ENCODE results near the gene GPC6. TPM values are rescaled to one million over a fixed set of nuclear protein-coding genes. Genes with fewer than 3 reads are reported as not detected.

The GPC6 gene
- polyA plus RNA-seq, 1 donor (not counting 4 experiments of a cell fraction or from before 2014, with no cell fraction given), result 0.42 TPM

- DNase-seq (ENCODE audit: low read depth, low spot score), result no peak
- Histone ChIP-seq H3K79me2 (ENCODE audit: control insufficient read depth, insufficient read depth, low read length) (no peaks in the 10 kb centered on the region), H3K9me3 (ENCODE audit: control insufficient read depth, low read depth, low read length) (no peaks in the 10 kb centered on the region), H3K4me1 (ENCODE audit: control insufficient read depth, extremely low read depth, insufficient read depth, low read length) (no peaks in the 10 kb centered on the region), H3K9ac (ENCODE audit: control insufficient read depth, extremely low read depth, insufficient read depth, low read length) (no peak overlapping the region), H3K4me2 (ENCODE audit: control insufficient read depth, extremely low read depth, insufficient read depth, low read depth, low read length) (no peak overlapping the region), H3K36me3 (ENCODE audit: control insufficient read depth in 2 of 2, extremely low read depth in 1 of 2, insufficient read depth in 2 of 2, low read length in 2 of 2) (no peaks in the 10 kb centered on the region), H2AFZ (ENCODE audit: control insufficient read depth, low read length) (no peak overlapping the region), H3K27me3 (ENCODE audit: control insufficient read depth, extremely low read depth, insufficient read depth, low read length) (no peaks in the 10 kb centered on the region), H4K20me1 (ENCODE audit: control insufficient read depth, extremely low read depth, insufficient read depth, low read length) (no peaks in the 10 kb centered on the region), H3K27ac (ENCODE audit: control insufficient read depth, insufficient read depth, low read length) (no peak overlapping the region), H3K4me3 (ENCODE audit: control insufficient read depth in 2 of 3, extremely low read depth in 1 of 3, insufficient read depth in 2 of 3, low read depth in 1 of 3, low read length in 3 of 3) (no peak overlapping the region), H3K9me1 (ENCODE audit: control insufficient read depth, extremely low read depth, insufficient read depth, low read length) (no peaks in the 10 kb centered on the region)
- FAIRE-seq, result no peak
- TF ChIP-seq EZH2 (IDR thresholded peaks at IDR 0.05; ENCODE audit: low read length), result no peak
- TF ChIP-seq, protein P1, sequence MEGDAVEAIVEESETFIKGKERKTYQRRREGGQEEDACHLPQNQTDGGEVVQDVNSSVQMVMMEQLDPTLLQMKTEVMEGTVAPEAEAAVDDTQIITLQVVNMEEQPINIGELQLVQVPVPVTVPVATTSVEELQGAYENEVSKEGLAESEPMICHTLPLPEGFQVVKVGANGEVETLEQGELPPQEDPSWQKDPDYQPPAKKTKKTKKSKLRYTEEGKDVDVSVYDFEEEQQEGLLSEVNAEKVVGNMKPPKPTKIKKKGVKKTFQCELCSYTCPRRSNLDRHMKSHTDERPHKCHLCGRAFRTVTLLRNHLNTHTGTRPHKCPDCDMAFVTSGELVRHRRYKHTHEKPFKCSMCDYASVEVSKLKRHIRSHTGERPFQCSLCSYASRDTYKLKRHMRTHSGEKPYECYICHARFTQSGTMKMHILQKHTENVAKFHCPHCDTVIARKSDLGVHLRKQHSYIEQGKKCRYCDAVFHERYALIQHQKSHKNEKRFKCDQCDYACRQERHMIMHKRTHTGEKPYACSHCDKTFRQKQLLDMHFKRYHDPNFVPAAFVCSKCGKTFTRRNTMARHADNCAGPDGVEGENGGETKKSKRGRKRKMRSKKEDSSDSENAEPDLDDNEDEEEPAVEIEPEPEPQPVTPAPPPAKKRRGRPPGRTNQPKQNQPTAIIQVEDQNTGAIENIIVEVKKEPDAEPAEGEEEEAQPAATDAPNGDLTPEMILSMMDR (optimal IDR thresholded peaks at IDR 0.05 in 1 of 3, IDR thresholded peaks at IDR 0.05 in 1 of 3, conservative IDR thresholded peaks at IDR 0.05 in 1 of 3; ENCODE audit: extremely low read depth in 1 of 3, insufficient read depth in 2 of 3, low read length in 3 of 3), result no peak
- dilution Hi-C loops (cut with MboI; ENCODE audit: extremely low pct_ligation_motif_present, low sequenced_read_pairs), result no loop called here
Measured at GRCh38 chr13:94063848-94064247, 837.2 kb downstream of the GPC6 start.

GRCh38 chr13:94065741-94066140 lies 839.1 kb downstream of the GPC6 start:
- no peaks in the 10 kb centered on the region for H3K9me3 ChIP-seq (ENCODE audit: control insufficient read depth, low read depth, low read length)
- no peak overlapping the region for H3K27ac ChIP-seq (ENCODE audit: control insufficient read depth, insufficient read depth, low read length)
- H3K27me3 ChIP-seq (ENCODE audit: control insufficient read depth, extremely low read depth, insufficient read depth, low read length), result no peaks in the 10 kb centered on the region
- H3K4me2 ChIP-seq (ENCODE audit: control insufficient read depth, extremely low read depth, insufficient read depth, low read depth, low read length), result no peak overlapping the region
- dilution Hi-C loops (cut with MboI; ENCODE audit: extremely low pct_ligation_motif_present, low sequenced_read_pairs), result no loop called here
- H2AFZ ChIP-seq (ENCODE audit: control insufficient read depth, low read length), result no peak overlapping the region
- no peaks in the 10 kb centered on the region for H3K79me2 ChIP-seq (ENCODE audit: control insufficient read depth, insufficient read depth, low read length)
- no peak overlapping the region for H3K9ac ChIP-seq (ENCODE audit: control insufficient read depth, extremely low read depth, insufficient read depth, low read length)
- H3K4me1 ChIP-seq (ENCODE audit: control insufficient read depth, extremely low read depth, insufficient read depth, low read length), result no peaks in the 10 kb centered on the region
- FAIRE-seq (no peak), DNase-seq (ENCODE audit: low read depth, low spot score) (no peak)
- H3K9me1 ChIP-seq (ENCODE audit: control insufficient read depth, extremely low read depth, insufficient read depth, low read length), result no peaks in the 10 kb centered on the region
- TF ChIP-seq, protein P1 (optimal IDR thresholded peaks at IDR 0.05 in 1 of 3, IDR thresholded peaks at IDR 0.05 in 1 of 3, conservative IDR thresholded peaks at IDR 0.05 in 1 of 3; ENCODE audit: extremely low read depth in 1 of 3, insufficient read depth in 2 of 3, low read length in 3 of 3), result no peak
- TF ChIP-seq EZH2 (IDR thresholded peaks at IDR 0.05; ENCODE audit: low read length), result no peak
- no peaks in the 10 kb centered on the region for H3K36me3 ChIP-seq (ENCODE audit: control insufficient read depth in 2 of 2, extremely low read depth in 1 of 2, insufficient read depth in 2 of 2, low read length in 2 of 2)
- no peak overlapping the region for H3K4me3 ChIP-seq (ENCODE audit: control insufficient read depth in 2 of 3, extremely low read depth in 1 of 3, insufficient read depth in 2 of 3, low read depth in 1 of 3, low read length in 3 of 3)
- H4K20me1 ChIP-seq (ENCODE audit: control insufficient read depth, extremely low read depth, insufficient read depth, low read length), result no peaks in the 10 kb centered on the region

All from keratinocyte (primary cell).